ENCODE measurements around the gene TTC14.

GRCh38 chr3:180580934-180581333 lies 21.0 kb upstream of the TTC14 start:
- TF ChIP-seq EP300 (conservative IDR thresholded peaks at IDR 0.05; ENCODE audit: poor library complexity, severe bottlenecking), result no peak
- TF ChIP-seq TAF1 (IDR thresholded peaks at IDR 0.05; ENCODE audit: low read depth), result no peak
- no peak for TF ChIP-seq POLR2AphosphoS5 (IDR thresholded peaks at IDR 0.05)
- TF ChIP-seq, protein P1, sequence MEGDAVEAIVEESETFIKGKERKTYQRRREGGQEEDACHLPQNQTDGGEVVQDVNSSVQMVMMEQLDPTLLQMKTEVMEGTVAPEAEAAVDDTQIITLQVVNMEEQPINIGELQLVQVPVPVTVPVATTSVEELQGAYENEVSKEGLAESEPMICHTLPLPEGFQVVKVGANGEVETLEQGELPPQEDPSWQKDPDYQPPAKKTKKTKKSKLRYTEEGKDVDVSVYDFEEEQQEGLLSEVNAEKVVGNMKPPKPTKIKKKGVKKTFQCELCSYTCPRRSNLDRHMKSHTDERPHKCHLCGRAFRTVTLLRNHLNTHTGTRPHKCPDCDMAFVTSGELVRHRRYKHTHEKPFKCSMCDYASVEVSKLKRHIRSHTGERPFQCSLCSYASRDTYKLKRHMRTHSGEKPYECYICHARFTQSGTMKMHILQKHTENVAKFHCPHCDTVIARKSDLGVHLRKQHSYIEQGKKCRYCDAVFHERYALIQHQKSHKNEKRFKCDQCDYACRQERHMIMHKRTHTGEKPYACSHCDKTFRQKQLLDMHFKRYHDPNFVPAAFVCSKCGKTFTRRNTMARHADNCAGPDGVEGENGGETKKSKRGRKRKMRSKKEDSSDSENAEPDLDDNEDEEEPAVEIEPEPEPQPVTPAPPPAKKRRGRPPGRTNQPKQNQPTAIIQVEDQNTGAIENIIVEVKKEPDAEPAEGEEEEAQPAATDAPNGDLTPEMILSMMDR (IDR thresholded peaks at IDR 0.05; ENCODE audit: poor library complexity, severe bottlenecking), result no peak
- TF ChIP-seq RAD21 (conservative IDR thresholded peaks at IDR 0.05), result no peak
- no peak for TF ChIP-seq SMC3 (conservative IDR thresholded peaks at IDR 0.05; ENCODE audit: poor library complexity)
- TF ChIP-seq EZH2 (IDR thresholded peaks at IDR 0.05; ENCODE audit: borderline replicate concordance, insufficient read depth, low read length, poor library complexity, severe bottlenecking), result no peak
- TF ChIP-seq, protein P2, sequence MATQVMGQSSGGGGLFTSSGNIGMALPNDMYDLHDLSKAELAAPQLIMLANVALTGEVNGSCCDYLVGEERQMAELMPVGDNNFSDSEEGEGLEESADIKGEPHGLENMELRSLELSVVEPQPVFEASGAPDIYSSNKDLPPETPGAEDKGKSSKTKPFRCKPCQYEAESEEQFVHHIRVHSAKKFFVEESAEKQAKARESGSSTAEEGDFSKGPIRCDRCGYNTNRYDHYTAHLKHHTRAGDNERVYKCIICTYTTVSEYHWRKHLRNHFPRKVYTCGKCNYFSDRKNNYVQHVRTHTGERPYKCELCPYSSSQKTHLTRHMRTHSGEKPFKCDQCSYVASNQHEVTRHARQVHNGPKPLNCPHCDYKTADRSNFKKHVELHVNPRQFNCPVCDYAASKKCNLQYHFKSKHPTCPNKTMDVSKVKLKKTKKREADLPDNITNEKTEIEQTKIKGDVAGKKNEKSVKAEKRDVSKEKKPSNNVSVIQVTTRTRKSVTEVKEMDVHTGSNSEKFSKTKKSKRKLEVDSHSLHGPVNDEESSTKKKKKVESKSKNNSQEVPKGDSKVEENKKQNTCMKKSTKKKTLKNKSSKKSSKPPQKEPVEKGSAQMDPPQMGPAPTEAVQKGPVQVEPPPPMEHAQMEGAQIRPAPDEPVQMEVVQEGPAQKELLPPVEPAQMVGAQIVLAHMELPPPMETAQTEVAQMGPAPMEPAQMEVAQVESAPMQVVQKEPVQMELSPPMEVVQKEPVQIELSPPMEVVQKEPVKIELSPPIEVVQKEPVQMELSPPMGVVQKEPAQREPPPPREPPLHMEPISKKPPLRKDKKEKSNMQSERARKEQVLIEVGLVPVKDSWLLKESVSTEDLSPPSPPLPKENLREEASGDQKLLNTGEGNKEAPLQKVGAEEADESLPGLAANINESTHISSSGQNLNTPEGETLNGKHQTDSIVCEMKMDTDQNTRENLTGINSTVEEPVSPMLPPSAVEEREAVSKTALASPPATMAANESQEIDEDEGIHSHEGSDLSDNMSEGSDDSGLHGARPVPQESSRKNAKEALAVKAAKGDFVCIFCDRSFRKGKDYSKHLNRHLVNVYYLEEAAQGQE (IDR thresholded peaks at IDR 0.05; ENCODE audit: borderline replicate concordance), result no peak
